Measurements from ENCODE around the gene CDC42BPB. TPM values are rescaled to one million over a fixed set of nuclear protein-coding genes. Genes with fewer than 3 reads are reported as not detected.

Gene CDC42BPB
- total RNA-seq, 1 experiment from 2014 or later = 96.9 TPM

DNA sequence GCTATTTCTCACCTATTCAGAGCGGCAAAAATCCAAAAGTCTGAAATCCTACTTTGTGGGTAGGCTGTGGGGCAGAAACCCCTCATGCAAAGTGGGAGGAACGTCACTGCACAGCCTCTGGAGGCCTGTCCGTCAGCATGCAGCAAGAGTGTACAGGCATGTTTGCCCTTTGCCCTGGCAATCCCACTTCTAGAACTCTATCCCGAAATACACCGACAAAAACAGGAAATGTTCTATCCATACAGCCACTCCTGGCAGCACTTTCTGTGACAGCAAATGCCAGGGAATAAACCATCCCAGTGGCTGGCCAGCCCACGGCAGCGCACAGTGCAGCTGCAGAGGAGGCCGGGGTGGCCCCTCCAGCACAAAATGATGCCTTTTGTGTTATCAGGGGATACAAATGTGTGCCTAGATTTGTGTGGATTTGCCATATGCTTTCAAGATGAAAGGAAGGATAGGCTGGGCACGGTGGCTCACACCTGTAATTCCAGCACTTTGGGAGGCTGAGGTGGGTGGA, 95.2 kb downstream of the CDC42BPB start:
- CTCF ChIA-PET = no interaction called here
- H3K9me3 Mint-ChIP-seq = no peaks in the 10 kb centered on the region
- ATAC-seq (no peak), DNase-seq (ENCODE audit: low spot score) (no peak)
- no peaks in the 10 kb centered on the region for H3K4me1 Mint-ChIP-seq
- POLR2A ChIA-PET = no interaction called here
- H3K36me3 Mint-ChIP-seq = peaks cover 69% of the 10 kb centered on the region
- TF ChIP-seq, protein P1, sequence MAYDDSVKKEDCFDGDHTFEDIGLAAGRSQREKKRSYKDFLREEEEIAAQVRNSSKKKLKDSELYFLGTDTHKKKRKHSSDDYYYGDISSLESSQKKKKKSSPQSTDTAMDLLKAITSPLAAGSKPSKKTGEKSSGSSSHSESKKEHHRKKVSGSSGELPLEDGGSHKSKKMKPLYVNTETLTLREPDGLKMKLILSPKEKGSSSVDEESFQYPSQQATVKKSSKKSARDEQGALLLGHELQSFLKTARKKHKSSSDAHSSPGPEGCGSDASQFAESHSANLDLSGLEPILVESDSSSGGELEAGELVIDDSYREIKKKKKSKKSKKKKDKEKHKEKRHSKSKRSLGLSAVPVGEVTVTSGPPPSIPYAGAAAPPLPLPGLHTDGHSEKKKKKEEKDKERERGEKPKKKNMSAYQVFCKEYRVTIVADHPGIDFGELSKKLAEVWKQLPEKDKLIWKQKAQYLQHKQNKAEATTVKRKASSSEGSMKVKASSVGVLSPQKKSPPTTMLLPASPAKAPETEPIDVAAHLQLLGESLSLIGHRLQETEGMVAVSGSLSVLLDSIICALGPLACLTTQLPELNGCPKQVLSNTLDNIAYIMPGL (CRISPR knock-in tag; IDR thresholded peaks at IDR 0.05) = no peak
- TF ChIP-seq ZNF121 (CRISPR knock-in tag; IDR thresholded peaks at IDR 0.05) = no peak
- TF ChIP-seq, protein P2, sequence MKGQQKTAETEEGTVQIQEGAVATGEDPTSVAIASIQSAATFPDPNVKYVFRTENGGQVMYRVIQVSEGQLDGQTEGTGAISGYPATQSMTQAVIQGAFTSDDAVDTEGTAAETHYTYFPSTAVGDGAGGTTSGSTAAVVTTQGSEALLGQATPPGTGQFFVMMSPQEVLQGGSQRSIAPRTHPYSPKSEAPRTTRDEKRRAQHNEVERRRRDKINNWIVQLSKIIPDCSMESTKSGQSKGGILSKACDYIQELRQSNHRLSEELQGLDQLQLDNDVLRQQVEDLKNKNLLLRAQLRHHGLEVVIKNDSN (CRISPR knock-in tag; IDR thresholded peaks at IDR 0.05) = no peak
- TF ChIP-seq RELA (CRISPR knock-in tag; IDR thresholded peaks at IDR 0.05; ENCODE audit: borderline replicate concordance) = no peak
- no peak for TF ChIP-seq CREM (CRISPR knock-in tag; IDR thresholded peaks at IDR 0.05)
- TF ChIP-seq, protein P3, sequence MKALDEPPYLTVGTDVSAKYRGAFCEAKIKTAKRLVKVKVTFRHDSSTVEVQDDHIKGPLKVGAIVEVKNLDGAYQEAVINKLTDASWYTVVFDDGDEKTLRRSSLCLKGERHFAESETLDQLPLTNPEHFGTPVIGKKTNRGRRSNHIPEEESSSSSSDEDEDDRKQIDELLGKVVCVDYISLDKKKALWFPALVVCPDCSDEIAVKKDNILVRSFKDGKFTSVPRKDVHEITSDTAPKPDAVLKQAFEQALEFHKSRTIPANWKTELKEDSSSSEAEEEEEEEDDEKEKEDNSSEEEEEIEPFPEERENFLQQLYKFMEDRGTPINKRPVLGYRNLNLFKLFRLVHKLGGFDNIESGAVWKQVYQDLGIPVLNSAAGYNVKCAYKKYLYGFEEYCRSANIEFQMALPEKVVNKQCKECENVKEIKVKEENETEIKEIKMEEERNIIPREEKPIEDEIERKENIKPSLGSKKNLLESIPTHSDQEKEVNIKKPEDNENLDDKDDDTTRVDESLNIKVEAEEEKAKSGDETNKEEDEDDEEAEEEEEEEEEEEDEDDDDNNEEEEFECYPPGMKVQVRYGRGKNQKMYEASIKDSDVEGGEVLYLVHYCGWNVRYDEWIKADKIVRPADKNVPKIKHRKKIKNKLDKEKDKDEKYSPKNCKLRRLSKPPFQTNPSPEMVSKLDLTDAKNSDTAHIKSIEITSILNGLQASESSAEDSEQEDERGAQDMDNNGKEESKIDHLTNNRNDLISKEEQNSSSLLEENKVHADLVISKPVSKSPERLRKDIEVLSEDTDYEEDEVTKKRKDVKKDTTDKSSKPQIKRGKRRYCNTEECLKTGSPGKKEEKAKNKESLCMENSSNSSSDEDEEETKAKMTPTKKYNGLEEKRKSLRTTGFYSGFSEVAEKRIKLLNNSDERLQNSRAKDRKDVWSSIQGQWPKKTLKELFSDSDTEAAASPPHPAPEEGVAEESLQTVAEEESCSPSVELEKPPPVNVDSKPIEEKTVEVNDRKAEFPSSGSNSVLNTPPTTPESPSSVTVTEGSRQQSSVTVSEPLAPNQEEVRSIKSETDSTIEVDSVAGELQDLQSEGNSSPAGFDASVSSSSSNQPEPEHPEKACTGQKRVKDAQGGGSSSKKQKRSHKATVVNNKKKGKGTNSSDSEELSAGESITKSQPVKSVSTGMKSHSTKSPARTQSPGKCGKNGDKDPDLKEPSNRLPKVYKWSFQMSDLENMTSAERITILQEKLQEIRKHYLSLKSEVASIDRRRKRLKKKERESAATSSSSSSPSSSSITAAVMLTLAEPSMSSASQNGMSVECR (CRISPR knock-in tag; IDR thresholded peaks at IDR 0.05; ENCODE audit: borderline replicate concordance) = no peak
- no peak for TF ChIP-seq IRF2 (CRISPR knock-in tag; IDR thresholded peaks at IDR 0.05; ENCODE audit: borderline replicate concordance, low read depth)
- TF ChIP-seq, protein P4, sequence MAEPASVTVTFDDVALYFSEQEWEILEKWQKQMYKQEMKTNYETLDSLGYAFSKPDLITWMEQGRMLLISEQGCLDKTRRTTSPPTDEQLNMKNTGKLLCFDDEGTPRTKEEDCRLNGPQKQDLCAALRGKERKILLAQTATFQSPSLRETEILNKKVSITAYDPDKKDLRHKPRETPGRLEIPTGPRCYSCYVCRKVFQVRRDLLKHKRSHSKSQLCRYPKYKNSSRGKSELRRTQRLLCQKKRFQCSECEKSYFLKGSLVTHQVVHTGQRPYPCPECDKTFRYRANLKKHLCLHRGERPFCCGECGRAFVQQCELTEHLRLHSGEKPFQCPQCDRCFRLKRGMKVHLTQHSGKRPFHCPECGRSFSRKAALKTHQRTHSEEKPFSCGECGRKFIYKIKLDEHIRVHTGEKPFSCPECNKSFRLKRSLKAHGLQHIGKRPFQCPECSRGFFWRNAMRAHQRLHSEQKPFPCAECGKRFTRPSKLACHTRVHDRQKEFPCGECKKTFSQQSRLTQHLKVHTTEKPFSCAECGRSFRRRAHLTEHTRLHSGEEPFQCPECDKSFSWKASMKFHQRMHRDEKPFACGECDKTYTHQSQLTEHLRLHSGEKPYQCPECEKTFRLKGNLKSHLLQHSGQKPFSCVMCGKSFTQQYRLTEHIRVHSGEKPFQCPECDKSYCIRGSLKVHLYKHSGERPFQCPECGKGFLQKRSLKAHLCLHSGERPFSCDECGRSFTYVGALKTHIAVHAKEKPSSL (CRISPR knock-in tag; conservative IDR thresholded peaks at IDR 0.05) = no peak
- TF ChIP-seq FOXP1 (CRISPR knock-in tag; IDR thresholded peaks at IDR 0.05; ENCODE audit: borderline replicate concordance) = no peak
- TF ChIP-seq, protein P5, sequence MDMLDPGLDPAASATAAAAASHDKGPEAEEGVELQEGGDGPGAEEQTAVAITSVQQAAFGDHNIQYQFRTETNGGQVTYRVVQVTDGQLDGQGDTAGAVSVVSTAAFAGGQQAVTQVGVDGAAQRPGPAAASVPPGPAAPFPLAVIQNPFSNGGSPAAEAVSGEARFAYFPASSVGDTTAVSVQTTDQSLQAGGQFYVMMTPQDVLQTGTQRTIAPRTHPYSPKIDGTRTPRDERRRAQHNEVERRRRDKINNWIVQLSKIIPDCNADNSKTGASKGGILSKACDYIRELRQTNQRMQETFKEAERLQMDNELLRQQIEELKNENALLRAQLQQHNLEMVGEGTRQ (CRISPR knock-in tag; IDR thresholded peaks at IDR 0.05) = no peak
- TF ChIP-seq, protein P6, sequence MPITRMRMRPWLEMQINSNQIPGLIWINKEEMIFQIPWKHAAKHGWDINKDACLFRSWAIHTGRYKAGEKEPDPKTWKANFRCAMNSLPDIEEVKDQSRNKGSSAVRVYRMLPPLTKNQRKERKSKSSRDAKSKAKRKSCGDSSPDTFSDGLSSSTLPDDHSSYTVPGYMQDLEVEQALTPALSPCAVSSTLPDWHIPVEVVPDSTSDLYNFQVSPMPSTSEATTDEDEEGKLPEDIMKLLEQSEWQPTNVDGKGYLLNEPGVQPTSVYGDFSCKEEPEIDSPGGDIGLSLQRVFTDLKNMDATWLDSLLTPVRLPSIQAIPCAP (CRISPR knock-in tag; IDR thresholded peaks at IDR 0.05) = no peak
- TF ChIP-seq TCF7 (CRISPR knock-in tag; IDR thresholded peaks at IDR 0.05; ENCODE audit: low read depth) = no peak
- TF ChIP-seq CREB1 (CRISPR knock-in tag; IDR thresholded peaks at IDR 0.05) = no peak
- TF ChIP-seq, protein P7, sequence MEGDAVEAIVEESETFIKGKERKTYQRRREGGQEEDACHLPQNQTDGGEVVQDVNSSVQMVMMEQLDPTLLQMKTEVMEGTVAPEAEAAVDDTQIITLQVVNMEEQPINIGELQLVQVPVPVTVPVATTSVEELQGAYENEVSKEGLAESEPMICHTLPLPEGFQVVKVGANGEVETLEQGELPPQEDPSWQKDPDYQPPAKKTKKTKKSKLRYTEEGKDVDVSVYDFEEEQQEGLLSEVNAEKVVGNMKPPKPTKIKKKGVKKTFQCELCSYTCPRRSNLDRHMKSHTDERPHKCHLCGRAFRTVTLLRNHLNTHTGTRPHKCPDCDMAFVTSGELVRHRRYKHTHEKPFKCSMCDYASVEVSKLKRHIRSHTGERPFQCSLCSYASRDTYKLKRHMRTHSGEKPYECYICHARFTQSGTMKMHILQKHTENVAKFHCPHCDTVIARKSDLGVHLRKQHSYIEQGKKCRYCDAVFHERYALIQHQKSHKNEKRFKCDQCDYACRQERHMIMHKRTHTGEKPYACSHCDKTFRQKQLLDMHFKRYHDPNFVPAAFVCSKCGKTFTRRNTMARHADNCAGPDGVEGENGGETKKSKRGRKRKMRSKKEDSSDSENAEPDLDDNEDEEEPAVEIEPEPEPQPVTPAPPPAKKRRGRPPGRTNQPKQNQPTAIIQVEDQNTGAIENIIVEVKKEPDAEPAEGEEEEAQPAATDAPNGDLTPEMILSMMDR (IDR thresholded peaks at IDR 0.05) = no peak
- TF ChIP-seq, protein P8, sequence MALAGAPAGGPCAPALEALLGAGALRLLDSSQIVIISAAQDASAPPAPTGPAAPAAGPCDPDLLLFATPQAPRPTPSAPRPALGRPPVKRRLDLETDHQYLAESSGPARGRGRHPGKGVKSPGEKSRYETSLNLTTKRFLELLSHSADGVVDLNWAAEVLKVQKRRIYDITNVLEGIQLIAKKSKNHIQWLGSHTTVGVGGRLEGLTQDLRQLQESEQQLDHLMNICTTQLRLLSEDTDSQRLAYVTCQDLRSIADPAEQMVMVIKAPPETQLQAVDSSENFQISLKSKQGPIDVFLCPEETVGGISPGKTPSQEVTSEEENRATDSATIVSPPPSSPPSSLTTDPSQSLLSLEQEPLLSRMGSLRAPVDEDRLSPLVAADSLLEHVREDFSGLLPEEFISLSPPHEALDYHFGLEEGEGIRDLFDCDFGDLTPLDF (CRISPR knock-in tag; IDR thresholded peaks at IDR 0.05) = no peak
- TF ChIP-seq NFATC4 (CRISPR knock-in tag; IDR thresholded peaks at IDR 0.05) = no peak
- H3K27ac Mint-ChIP-seq = no peak overlapping the region
- H3K27me3 Mint-ChIP-seq (ENCODE audit: low read depth) = no peaks in the 10 kb centered on the region
- H3K4me3 Mint-ChIP-seq = no peak overlapping the region

Data from WTC11 (cell line).